Measurements from ENCODE around the gene PUS7.
"Not testable (repeated sequence)": the region's sequence is repeated elsewhere in the genome, so short reads cannot be mapped to it uniquely, and the experiment has no call there.

The PUS7 gene

DNA sequence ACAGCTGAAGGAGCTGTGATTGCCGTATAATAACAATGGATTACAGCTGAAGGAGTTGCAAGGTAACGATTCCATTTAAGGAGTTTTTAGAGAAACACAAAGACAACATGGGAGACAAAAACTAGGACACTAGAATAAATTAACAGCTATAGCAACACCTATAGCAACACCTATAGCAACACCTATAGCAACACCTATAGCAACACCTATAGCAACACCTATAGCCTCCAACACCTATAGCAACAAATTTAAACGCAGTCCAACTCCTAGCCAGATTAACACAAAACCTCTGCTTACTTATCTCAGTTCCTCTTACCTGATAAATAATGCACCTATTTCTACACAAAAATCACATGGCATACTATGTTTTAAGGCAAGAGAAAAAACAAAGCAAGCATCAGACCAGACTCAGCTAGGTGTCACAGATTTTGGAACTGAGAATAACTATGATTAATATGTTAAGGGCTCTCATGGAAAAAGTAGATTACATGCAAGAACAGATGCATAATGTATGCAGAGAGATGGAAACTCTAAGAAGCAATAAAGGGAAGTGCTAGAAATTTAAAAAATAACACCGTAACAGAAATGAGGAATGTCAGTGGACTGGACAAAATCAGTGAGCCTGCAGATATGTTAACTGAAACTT, 77.6 kb downstream of the PUS7 start:
- no peak for DNase-seq

DNA sequence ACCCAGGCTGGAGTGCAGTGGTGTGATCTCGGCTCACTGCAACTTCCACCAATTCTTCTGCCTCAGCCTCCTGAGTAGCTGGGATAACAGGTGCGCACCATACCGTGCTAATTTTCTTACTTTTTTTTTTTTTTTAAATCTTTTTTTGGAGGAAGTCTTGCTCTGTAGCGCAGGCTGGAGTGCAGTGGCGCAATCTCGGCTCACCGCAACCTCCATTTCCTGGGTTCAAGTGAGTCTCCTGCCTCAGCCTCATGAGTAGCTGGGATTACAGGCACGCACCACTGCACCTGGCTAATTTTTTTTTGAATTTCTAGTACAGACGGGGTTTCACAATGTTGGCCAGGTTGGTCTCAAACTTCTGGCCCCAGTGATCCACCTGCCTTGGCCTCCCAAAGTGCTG, 79.9 kb downstream of the PUS7 start:
- not testable (repeated sequence) for DNase-seq

DNA sequence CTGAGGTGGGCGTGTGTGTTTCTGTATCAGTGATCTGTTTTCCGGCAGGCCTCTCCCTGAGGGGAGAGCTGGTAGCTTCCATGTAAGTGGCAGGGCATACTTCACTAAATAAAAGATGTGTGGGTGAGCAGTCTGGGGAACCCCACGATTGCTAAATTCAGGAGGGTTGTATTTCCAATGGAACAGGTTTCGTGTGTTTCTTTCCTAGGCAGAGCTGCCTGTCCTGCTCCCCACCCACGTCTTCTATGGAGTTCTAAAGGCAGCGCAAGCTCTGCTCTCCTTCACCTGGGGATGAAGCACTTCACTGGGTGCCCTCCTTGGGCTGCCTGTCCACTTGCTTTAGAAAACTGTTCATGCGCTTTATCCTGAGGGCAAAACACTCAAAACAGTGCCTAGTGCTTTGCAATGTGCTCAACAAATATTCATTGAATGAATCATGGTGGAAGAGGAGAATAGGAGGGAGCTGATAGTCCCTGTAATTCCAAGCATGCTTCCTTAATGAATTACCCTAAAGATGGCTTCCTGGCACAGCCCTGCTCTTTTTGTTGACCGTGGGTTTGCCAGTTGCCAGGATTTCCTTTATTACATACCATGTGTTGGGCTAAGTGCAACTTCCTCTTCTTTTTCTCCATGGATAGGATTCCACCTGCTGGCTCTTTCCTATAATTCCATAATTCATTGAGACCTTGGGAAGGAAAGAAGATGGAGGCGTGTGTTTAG, 82.7 kb downstream of the PUS7 start:
- no peak for DNase-seq

DNA sequence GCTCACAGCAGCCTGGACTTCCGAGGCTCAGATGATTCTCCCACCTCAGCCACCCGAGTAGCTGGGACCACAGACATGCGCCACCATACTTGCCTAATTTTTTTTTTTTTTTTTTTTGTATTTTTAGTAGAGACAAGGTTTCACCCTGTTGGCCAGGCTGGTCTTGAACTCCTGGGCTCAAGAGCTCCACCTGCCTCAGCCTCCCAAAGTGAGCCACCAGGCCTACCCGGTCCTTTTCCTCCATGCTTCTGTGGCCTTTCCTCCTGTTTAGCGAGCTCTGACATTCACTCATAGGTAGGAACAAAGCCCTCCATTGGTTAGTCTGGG, 83.3 kb downstream of the PUS7 start:
- DNase-seq: no peak

DNA sequence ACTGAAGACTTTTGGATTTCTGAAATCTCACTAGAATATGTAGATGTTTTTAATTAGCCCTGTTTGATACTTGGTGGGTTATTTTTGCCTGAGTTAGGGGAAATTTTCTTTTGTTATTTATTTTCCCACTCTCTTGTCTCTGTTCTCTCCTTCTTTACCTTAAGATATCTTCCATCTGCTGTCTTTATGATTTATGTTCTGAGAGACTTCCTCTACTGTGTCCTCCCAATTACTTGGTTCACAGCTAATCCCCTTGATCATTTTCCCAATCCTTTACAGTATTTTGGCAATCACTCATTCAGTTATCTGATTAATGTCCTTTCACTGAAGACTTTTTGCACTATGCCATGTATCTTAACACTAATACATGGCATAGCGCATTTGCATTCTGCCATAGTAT, 83.8 kb downstream of the PUS7 start:
- DNase-seq: no peak

DNA sequence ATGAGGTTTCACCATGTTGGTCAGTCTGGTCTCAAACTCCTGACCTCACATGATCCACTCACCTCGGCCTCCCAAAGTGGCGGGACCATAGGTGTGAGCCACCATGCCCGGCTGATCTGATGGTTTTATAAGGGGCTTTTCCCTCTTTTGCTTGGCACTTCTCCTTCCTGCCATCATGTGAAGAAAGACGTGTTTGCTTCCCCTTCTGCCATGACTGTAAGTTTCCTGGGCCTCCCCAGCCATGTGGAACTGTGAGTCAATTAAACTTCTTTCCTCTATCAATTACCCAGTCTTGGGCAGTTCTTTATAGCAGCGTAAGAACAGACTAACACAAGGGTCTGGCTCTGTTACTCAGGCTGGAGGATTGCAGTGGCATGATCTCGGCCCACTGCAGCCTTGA, 84.7 kb downstream of the PUS7 start:
- DNase-seq: not testable (repeated sequence)

DNA sequence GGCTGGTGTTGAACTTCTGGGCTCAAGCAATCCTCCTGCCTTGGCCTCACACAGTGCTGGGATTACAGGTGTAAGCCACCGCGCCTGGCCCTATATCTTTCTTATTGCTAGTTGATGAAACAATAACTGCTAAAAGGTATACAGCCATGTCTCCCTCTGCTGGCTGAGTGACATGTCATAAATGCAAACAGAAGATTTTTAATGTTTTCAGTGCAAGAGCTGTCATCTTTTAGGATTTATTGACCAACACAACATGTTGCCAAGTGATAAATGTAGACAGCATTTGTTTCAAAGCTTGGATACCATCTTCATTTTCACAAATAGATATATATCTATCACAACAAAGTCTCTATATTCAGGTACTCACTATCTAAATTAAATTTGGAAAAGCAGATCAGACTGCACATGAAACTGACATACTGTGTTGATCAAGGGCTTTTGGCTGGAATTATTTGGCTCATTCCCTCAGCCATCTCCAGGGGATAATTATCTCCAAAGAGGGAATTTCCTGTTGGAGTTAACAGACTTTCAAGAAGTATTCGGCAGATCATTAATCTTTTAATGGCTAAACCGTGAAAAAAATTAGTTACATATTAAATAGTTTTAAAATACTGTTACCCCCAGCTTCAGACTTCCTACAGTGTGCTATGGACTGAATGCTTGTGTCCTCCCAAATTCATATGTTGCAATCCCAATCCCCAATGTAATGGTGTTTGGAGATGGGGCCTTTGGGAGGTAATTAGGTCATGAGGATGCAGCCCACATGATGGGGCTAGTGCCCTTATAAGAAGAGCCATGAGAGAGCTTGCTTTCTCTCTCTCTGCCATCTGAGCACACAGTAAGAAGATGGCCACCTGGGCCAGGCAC, 92.1 kb downstream of the PUS7 start:
- peak; percentile 47 for DNase-seq

DNA sequence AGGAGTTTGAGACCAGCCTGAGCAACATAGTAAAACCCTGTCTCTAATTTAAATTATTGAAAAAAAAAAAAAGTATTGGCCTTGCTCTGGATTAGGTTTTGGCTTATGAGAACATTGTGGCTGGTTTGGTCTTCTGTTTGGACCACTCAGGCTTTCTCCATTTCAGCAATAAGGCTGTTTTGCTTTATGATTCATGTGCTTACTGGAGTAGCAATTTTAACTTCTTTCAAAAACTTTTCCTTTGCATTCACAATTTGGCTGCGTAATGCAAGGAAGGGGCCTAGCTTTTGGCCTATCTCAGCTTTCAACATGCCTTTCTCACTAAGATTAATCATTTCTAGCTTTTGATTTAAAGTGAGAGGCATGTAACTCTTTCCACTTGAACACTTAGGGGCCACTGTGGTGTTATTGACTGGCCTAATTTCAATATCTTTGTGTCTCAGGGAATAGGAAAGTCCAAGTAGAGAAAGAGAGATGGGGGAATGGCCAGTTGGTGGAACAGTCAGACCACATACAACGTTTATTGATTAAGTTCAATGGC, 95.4 kb downstream of the PUS7 start:
- no peak for DNase-seq

DNA sequence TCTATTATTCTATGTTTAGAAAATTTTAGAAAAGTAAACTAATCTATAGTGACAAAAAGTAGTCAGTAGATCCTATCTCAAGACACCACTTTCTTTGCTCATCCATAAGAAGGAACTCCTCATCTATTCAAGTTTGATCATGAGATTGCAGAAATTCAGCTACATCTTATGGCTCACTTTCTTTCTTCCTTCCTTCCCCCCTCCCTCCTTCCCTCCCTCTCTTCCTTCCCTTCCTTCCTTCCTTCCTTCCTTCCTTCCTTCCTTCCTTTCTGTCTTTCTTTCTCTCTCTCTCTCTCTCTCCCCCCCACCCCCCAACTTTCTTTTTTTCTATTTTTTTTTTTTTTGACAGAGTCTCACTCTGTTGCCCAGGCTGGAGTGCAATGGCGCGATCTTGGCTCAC, 98.1 kb downstream of the PUS7 start:
- no peak for DNase-seq

DNA sequence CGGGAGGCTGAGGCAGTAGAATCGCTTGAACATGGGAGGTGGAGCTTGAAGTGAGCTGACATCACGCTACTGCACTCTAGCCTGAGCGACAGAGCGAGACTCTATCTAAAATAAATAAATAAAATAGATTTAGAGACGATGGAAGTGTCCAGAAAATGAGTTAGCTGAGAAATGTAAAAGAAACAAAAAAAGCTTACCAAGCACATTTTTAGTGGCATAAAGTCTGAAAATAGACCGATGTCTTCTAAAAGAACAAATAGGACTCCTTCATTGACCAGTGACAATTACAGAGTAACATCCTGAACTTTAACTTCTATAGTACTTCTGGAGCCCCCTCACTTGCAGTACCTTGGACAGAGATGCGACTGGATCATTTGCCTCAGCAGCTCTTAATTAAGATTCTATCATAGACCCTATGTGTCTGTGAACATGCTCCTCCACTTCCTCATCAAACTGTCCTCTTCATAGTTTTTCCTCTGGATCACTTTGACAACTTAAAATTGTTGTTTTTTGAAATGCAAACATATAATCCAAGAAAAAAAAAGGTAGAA, 108.1 kb downstream of the PUS7 start:
- no peak for DNase-seq

DNA sequence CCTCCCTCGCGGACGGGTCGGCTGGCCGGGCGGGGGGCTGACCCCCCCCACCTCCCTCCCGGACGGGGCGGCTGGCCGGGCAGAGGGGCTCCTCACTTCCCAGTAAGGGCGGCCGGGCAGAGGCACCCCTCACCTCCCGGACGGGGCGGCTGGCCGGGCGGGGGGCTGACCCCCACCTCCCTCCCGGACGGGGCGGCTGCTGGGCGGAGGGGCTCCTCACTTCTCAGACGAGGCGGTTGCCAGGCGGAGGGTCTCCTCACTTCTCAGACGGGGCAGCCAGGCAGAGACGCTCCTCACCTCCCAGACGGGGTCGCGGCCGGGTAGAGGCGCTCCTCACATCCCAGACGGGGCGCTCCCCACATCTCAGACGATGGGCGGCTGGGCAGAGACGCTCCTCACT, 111.3 kb downstream of the PUS7 start:
- DNase-seq: not testable (repeated sequence)

DNA sequence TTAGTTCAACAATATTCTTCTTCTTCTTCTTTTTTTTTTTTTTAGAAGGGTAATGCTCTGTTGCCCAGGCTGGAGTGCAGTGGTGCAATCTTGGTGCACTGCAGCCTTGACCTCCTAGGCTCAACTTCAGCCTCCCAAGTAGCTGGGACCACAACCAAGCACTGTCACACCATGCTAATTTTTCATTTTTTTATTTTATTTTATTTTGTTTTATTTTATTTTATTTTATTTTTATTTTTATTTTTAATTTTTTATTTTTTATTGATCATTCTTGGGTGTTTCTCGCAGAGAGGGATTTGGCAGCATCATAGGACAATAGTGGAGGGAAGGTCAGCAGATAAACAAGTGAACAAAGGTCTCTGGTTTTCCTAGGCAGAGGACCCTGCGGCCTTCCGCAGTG, 112.3 kb downstream of the PUS7 start:
- DNase-seq: not testable (repeated sequence)

DNA sequence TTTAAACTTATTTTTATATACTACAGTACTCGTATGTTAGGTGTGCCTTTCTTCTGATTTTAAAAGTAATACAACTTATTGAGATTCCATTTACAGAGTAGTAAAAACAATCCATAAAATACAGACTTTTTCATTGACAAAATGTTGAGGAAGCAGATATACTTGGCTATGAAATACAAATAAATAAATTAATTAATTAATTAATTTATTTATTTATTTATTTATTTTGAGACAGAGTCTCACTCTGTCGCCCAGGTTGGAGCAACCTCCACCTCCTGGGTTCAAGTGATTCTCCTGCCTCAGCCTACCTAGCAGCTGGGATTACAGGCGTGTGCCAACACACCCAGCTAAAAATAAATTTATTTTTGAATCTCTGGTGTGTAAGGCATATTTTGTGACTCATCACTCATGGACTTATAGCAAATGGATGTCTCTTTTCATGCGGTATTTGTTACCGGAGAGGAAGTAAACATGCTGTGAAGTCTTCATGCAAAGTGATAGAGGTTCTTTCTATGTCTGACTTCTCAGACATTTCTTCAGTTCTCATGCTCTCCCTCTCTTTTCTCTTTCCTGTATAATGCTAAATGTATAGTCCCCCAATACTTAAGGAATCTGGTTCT, 113.2 kb downstream of the PUS7 start:
- DNase-seq: no peak
